ENCODE results near the gene PPP1R9A. TPM values are rescaled to one million over a fixed set of nuclear protein-coding genes. Genes with fewer than 3 reads are reported as not detected.
A peak's percentile ranks its signal among the peaks of the same experiment; 100 is the strongest.

Gene PPP1R9A
- total RNA-seq, 4 donors from 2014 or later = 0.51 to 2.7 (median 1.4) TPM

DNA sequence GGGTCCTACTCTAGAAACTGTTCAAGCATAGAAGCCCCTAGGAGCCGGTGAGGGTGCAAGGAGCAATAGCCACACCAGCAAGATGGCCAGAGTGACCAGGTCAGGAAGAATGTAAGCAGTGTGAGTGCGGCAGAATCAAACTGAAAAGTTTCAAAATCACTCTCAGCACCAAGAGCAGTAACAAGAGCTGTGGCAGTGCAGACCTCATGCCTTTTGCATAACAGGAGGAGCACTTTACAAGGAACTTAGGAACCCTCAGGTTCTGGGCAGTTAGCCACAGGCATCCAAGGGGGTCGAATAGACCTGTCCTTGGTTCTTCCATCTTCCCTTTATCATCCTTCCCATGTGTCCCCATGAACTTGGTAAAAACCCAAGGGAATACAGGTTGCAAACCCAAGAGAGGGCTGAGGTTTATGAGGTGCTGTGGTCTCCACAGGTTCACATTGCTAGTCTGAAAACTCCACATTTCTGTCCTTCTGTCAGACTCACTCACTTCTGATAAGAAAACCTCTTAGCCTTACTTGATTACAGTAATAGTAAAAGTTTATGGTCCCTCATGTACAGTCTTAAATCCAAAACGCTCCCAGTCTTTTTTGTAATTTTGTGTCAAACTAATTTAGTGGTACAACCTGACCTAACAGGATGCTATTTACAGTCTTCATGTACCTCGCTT, 338.6 kb downstream of the PPP1R9A start:
- H3K4me3 ChIP-seq (ENCODE audit: low read depth, poor library complexity, severe bottlenecking) = no peak overlapping the region
- TF ChIP-seq POLR2A (IDR thresholded peaks at IDR 0.05) = no peak
- 82 to 84% methylated on average over 5 of the region's 5 CpGs for WGBS, 2 donors
- DNase-seq (ENCODE audit: low spot score in 2 of 2) = no peak
- intact Hi-C loops (cut with DNase I; ENCODE audit: low total_unique reads) = no loop called here

DNA sequence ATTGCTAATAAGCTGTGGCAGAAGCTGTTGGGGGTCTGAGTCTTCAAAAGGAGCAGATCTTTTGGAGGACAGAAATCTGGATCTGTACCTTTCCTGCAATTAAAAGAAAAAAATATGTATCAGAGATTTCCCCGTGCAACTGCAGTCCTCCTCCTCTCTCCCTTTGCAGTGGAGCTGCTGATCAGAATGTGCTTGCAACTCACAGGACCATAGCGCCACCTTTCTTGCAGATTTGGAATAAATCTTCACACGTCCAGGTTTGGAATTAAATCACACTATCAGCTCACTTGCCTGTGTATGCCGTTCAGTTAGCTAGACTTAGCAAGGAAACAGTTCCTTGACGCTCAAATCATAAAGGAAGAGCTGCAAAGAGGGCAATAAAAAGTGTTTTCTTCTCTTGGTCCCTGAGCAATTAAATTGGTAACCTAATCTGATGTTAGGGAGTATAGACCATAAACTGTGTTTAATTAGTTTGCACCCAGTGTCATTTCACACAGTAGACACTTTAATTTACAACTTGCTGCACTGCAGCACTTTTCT, 339.5 kb downstream of the PPP1R9A start:
- no peak overlapping the region for H3K4me3 ChIP-seq (ENCODE audit: low read depth, poor library complexity, severe bottlenecking)
- intact Hi-C loops (cut with DNase I; ENCODE audit: low total_unique reads) = no loop called here
- no peak for TF ChIP-seq POLR2A (IDR thresholded peaks at IDR 0.05)
- TF ChIP-seq, protein P1, sequence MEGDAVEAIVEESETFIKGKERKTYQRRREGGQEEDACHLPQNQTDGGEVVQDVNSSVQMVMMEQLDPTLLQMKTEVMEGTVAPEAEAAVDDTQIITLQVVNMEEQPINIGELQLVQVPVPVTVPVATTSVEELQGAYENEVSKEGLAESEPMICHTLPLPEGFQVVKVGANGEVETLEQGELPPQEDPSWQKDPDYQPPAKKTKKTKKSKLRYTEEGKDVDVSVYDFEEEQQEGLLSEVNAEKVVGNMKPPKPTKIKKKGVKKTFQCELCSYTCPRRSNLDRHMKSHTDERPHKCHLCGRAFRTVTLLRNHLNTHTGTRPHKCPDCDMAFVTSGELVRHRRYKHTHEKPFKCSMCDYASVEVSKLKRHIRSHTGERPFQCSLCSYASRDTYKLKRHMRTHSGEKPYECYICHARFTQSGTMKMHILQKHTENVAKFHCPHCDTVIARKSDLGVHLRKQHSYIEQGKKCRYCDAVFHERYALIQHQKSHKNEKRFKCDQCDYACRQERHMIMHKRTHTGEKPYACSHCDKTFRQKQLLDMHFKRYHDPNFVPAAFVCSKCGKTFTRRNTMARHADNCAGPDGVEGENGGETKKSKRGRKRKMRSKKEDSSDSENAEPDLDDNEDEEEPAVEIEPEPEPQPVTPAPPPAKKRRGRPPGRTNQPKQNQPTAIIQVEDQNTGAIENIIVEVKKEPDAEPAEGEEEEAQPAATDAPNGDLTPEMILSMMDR (IDR thresholded peaks at IDR 0.05) = peak in 1 of 3 donors; percentile 44
- peak in 1 of 2 donors; percentile 35 for DNase-seq (ENCODE audit: low spot score in 2 of 2)
- 3 to 4% methylated on average over 5 of the region's 5 CpGs for WGBS, 2 donors

DNA sequence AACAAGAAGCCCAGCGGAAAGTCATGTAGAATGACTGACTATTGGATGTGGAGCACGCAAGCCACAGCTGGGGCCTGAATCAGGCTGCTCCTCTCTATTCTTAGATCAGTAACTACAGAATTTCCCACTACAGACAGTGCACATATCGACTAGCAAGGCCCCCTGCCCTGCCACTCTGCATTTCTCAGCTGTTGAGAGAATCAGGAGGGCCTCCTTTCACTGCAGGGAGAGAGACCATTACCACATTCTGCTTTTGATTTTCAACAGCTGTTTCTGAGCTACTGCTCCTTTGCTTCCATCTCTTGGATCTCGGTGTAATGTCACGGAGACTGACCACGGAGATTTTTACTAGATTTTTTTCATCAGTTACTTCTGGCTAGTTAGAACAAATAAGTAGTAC, 343.2 kb downstream of the PPP1R9A start:
- H3K4me3 ChIP-seq (ENCODE audit: low read depth, poor library complexity, severe bottlenecking) = no peak overlapping the region
- TF ChIP-seq POLR2A (IDR thresholded peaks at IDR 0.05) = no peak
- TF ChIP-seq, protein P1 (IDR thresholded peaks at IDR 0.05) = no peak
- no peak for DNase-seq (ENCODE audit: low spot score in 2 of 2)
- intact Hi-C loops (cut with DNase I; ENCODE audit: low total_unique reads) = no loop called here
- WGBS, 2 donors = 82 to 85% methylated on average over 6 of the region's 6 CpGs

DNA sequence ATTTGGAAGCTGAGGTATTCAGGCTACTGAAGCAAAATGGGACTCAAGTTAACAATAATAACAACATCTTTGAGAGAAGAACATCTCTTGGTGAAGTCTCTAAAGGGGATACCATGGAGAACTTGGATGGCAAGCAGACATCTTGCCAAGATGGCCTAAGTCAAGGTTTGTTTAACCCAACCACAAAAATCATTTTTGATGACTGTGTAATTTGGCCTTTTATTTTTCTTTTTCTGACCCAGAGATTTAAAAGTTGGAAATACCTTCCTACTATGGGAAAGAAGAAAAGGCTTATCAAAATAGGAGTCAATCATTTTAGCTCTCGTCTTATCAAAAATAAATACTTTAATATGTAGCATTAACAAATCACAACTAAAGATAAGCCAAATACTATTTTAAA, 344.6 kb downstream of the PPP1R9A start:
- WGBS, 2 donors = 95 to 97% methylated on average over 1 of the region's 1 CpG
- intact Hi-C loops (cut with DNase I; ENCODE audit: low total_unique reads) = no loop called here
- no peak for DNase-seq (ENCODE audit: low spot score in 2 of 2)

DNA sequence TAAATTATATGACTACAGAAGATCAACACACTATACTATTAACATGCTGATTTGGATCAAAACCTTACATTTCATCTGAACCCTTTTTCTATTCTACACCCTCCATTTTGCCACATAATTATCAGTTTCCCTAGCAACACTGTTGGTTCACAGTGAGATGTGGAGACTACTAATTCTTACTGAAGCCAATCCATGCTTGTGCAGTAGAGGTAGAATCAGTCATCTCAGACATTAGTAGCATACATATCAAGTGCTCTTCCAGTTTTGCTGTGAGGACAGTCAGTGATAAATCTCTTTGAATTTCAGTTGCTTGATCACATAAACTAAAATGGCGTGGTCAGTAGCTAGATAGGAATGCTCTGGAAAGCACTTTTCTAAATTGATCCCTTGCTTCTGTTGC, 346.6 kb downstream of the PPP1R9A start:
- DNase-seq (ENCODE audit: low spot score in 2 of 2) = no peak
- TF ChIP-seq, protein P1 (IDR thresholded peaks at IDR 0.05) = no peak
- intact Hi-C loops (cut with DNase I; ENCODE audit: low total_unique reads) = no loop called here
- no peak overlapping the region for H3K4me3 ChIP-seq (ENCODE audit: low read depth, poor library complexity, severe bottlenecking)
- WGBS, 2 donors = 95 to 97% methylated on average over 1 of the region's 1 CpG

More for the DNA sequence above, 344.6 kb downstream of the PPP1R9A start:
- no peak overlapping the region for H3K4me3 ChIP-seq (ENCODE audit: low read depth, poor library complexity, severe bottlenecking)
- TF ChIP-seq, protein P1 (IDR thresholded peaks at IDR 0.05) = no peak
- no peak for TF ChIP-seq POLR2A (IDR thresholded peaks at IDR 0.05)

DNA sequence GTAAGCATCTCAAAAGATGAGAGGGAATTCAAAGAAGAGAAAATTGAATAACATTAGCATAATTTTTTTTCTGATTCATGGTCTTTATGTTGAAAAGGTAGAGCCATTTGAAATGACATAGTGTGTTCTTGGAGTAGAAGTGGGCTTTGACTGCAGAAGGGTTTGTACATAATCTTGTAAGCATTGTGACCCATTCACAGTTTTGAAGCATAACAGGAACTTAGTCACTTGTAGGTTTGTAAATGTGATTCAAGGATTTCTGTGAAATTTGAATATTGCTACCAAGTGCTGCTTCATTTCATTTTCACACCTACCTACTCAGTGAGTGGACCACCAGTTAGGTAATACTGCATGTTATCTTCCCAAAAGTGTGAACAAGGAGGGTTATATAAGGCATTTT, 348.3 kb downstream of the PPP1R9A start:
- intact Hi-C loops (cut with DNase I; ENCODE audit: low total_unique reads) = no loop called here
- H3K4me3 ChIP-seq (ENCODE audit: low read depth, poor library complexity, severe bottlenecking) = no peak overlapping the region
- DNase-seq (ENCODE audit: low spot score in 2 of 2) = no peak
- TF ChIP-seq POLR2A (IDR thresholded peaks at IDR 0.05) = no peak
- TF ChIP-seq, protein P1 (IDR thresholded peaks at IDR 0.05) = no peak
